Stimulated activated naive CD8-positive, alpha-beta T cell treated with anti-CD3 and anti-CD28 coated beads, Interleukin-15, Interleukin-2, amounts not matched to agents 100 U/mL and 50 U/mL, for 24 hours (primary cell): Measurements from ENCODE around the gene CIT.
"Not testable (repeated sequence)": the region's sequence is repeated elsewhere in the genome, so short reads cannot be mapped to it uniquely, and the experiment has no call there.

Source experiments
- ATAC-seq: fragments of 150-1000 bp; cut with Tn5 transposase; one replicate; pipeline ENCODE4 v1.10.0; 2021
- DNase-seq: peaks from one replicate; pipeline ENCODE4 v3.0.0; 2021

Gene CIT

GRCh38 chr12:119678459-119678858, 198.7 kb downstream of the CIT start:
- DNase-seq = no peak
- ATAC-seq = no peak

GRCh38 chr12:119676573-119676972, 200.5 kb downstream of the CIT start:
- DNase-seq (no peak), ATAC-seq (no peak)

- no peak for ATAC-seq
- DNase-seq = no peak
Measured at GRCh38 chr12:119676022-119676421, 201.1 kb downstream of the CIT start.

GRCh38 chr12:119674560-119674959, 202.6 kb downstream of the CIT start:
- DNase-seq = no peak
- no peak for ATAC-seq

- no peak for DNase-seq
Measured at GRCh38 chr12:119673634-119674033, 203.5 kb downstream of the CIT start.

GRCh38 chr12:119672194-119672593, 204.9 kb downstream of the CIT start:
- DNase-seq = no peak
- no peak for ATAC-seq

More at GRCh38 chr12:119673634-119674033, 203.5 kb downstream of the CIT start:
- ATAC-seq = peak; percentile 78

GRCh38 chr12:119671070-119671469, 206.1 kb downstream of the CIT start:
- no peak for ATAC-seq

GRCh38 chr12:119669744-119670472, 207.2 kb downstream of the CIT start:
- no peak for ATAC-seq
- DNase-seq = no peak

More at GRCh38 chr12:119671070-119671469, 206.1 kb downstream of the CIT start:
- DNase-seq = no peak

GRCh38 chr12:119668324-119668841, 208.7 kb downstream of the CIT start:
- ATAC-seq (no peak), DNase-seq (no peak)

- DNase-seq = peak; percentile 96
- ATAC-seq = peak; percentile 98
Measured at GRCh38 chr12:119667577-119668323, 209.4 kb downstream of the CIT start, which contains the start of gene PRKAB1. Gene PRKAB1 (plus strand): TSS chr12:119668133. CDS start chr12:119668245, 112 bp downstream.

- DNase-seq = no peak
- no peak for ATAC-seq
Measured at GRCh38 chr12:119666900-119667576, 210.1 kb downstream of the CIT start.

GRCh38 chr12:119666226-119666795, 210.8 kb downstream of the CIT start:
- no peak for DNase-seq
- ATAC-seq = no peak

GRCh38 chr12:119665164-119665929, 211.8 kb downstream of the CIT start:
- ATAC-seq (no peak), DNase-seq (no peak)

GRCh38 chr12:119664642-119665041, 212.5 kb downstream of the CIT start:
- DNase-seq = no peak
- ATAC-seq = no peak

GRCh38 chr12:119661882-119662281, 215.2 kb downstream of the CIT start:
- ATAC-seq = no peak

GRCh38 chr12:119660076-119660475, 217.0 kb downstream of the CIT start:
- ATAC-seq (no peak), DNase-seq (no peak)

More at GRCh38 chr12:119661882-119662281, 215.2 kb downstream of the CIT start:
- no peak for DNase-seq

GRCh38 chr12:119659289-119659897, 217.7 kb downstream of the CIT start:
- DNase-seq (peak; percentile 37), ATAC-seq (no peak)

- not testable (repeated sequence) for ATAC-seq, DNase-seq
Measured at GRCh38 chr12:119658166-119658565, 219.0 kb downstream of the CIT start.

GRCh38 chr12:119657001-119657400, 220.1 kb downstream of the CIT start:
- not testable (repeated sequence) for ATAC-seq, DNase-seq

GRCh38 chr12:119652665-119653064, 224.5 kb downstream of the CIT start:
- no peak for DNase-seq
- ATAC-seq = peak; percentile 61
